Measurements from ENCODE around the gene TSC2.
"Not testable (repeated sequence)": the region's sequence is repeated elsewhere in the genome, so short reads cannot be mapped to it uniquely, and the experiment has no call there.

TSC2 gene

GRCh38 chr16:2105769-2106168, 58.0 kb downstream of the TSC2 start:
- DNase-seq (ENCODE audit: low spot score), result not testable (repeated sequence)

DNA sequence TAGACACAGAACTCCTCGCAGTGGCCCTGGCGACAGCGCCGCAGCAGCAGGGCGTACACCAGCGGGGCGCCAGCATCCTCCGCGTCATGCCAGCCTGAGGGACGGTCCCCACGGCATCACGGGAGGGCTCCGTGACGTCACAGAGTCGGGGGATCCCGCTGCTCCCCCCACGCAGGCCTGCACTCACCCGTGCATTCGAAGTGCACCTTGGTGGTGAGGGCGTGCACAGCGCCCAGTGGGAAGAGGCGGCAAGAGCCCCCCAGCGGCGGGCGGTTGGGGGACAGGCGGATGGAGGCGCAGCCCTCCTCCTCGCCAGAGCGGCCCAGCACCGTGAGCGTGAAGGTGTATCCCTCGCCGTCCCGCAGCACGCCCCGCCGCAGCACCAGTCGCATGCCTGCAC, 58.4 kb downstream of the TSC2 start:
- DNase-seq (ENCODE audit: low spot score), result not testable (repeated sequence)

- DNase-seq (ENCODE audit: low spot score), result not testable (repeated sequence)
These were observed 59.5 kb downstream of the TSC2 start for GRCh38 chr16:2107121-2107790.

- DNase-seq (ENCODE audit: low spot score), result not testable (repeated sequence)
These were observed 60.0 kb downstream of the TSC2 start for GRCh38 chr16:2107791-2108125.

DNA sequence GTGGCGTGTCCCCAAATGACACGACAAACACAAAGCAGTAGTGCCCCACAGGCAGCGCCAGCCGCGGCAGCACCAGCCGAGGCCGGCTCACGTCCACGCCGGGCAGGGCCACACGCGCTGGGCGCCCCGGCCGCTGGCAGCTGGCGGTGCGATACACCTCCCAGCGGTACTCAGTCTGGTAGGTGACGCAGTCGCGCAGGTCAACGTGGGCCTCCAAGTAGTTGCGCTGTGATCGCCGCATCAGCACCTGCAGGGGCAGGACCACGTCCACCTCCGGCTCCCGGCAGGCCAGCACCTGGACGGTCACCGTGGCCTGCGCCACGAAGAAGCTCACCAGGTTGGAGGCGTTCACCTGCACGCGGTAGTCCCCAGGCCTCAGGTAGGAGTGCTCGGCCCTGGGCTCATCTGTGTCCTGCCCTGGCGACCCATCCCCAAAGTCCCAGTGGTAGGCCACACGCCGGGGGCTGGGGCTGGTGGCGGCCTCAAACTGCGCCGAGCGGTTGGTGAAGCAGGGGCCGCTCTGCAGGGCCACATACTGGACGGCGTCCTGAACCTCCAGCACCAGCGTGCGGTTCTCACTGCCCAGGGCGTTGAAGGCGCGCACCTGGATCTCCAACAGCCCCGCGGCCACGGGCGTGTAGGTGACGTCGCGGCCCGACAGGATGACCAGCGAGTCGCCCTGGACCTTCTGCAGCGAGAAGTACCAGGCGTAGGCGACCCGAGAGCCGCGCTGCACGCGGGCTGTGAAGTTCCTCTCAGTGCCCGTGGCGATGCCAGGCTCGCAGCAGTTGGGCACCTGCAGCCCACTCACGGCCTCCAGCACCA, 60.9 kb downstream of the TSC2 start:
- DNase-seq (ENCODE audit: low spot score), result not testable (repeated sequence)

DNA sequence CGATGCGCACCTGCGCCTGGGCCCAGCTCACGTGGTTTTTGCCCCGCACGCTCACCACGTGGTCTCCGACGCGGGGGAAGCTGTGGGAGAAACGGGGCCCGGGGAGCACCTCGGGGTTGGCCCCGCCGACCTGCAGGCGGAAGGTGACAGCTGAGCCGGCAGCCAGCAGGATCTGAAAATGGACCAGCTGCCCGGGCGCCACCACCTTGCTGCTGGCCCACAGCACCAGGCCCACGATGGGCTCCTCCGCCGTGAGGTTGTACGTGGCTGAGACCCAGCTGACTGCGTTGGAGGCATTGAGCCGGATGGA, 61.4 kb downstream of the TSC2 start:
- not testable (repeated sequence) for DNase-seq (ENCODE audit: low spot score)

DNA sequence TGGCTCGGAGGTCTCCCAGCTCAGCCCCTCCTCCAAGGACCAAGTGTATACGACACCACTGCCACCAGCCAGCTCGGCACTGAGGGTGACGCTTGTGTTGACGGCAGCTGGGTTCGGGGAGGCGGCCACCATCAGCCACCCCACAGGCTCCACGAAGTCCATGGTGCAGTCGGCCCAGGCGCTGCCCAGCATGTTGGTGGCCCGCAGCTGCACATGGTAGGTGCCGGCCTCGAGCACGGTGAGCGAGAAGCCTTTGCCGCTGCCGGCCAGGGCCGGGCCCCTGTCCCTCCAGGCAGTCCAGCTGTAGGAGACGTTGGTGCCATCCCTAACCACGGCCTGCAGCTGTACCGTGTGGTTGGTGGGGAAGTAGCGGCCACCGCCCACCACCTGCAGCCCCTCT, 62.1 kb downstream of the TSC2 start:
- DNase-seq (ENCODE audit: low spot score), result not testable (repeated sequence)

DNA sequence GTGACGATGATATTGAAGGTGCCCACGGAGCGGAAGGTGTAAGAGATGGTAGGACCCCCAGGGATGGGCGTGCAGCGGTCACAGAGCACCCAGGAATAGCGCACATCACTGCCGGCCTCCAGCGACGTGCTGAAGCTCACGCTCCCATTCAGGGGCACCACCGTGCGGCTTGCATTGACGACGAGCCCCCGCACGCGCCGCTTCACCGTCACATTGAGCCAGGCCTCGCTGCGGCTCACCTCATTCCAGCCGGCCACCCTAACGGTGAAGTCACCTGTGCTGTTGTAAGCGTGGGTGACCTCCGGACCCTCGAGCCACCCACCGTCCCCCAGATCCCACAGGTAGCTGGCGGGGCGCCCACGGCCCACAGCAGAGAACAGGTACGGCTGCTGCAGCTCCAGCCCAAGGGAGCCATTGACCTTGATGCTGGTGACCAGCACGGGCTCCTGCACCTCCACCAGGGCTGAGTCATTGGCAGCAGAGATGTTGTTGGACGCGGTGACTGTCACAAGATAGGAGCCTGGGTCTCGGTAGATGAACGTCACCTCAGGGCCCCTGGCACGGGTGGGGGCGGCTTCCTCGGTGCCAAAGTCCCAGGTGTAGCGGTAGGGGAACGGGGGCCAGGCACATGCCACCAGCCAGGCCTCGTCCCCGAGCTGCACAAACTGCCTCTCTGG, 62.7 kb downstream of the TSC2 start:
- DNase-seq (ENCODE audit: low spot score), result not testable (repeated sequence)

DNA sequence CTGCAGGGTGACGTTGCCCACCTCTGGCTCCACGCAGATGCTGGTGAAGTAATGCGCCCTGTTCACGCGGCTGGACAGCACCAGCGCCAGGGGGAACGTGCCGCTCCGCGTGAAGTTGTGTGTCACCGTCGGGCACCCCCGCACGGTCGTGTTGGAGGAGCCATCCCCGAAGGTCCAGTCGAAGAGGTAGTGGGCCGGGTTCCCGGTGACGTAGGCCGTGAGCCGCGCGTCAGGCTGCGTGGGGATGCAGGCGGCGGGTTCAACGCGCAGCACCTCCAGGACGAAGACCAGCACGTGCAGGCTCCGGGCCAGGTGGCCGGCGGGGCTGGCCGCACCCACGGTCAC, 63.2 kb downstream of the TSC2 start:
- not testable (repeated sequence) for DNase-seq (ENCODE audit: low spot score)

- not testable (repeated sequence) for DNase-seq (ENCODE audit: low spot score)
These were observed 63.9 kb downstream of the TSC2 start for GRCh38 chr16:2111412-2112335.

- DNase-seq (ENCODE audit: low spot score), result not testable (repeated sequence)
These were observed 64.8 kb downstream of the TSC2 start for GRCh38 chr16:2112539-2113106.

DNA sequence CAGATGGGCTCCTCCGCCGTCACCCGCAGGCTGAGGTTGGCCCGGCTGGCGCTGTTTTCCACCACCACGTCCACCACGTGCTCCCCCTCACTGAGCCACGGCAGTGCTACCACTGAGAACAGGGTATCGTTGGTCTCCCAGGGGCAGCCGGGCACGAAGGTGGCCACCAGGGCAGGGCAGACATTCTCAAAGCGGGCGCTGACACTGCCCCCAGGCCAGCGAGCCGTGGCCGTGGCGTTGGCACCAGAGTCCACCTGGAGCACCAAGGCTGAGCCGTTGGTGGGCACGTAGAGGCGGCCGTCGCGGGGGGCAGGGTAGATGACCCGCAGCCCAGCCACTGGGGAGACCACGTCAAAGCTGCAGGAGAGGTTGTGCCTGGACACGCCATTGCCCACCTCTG, 66.4 kb downstream of the TSC2 start:
- DNase-seq (ENCODE audit: low spot score), result not testable (repeated sequence)

- DNase-seq (ENCODE audit: low spot score), result not testable (repeated sequence)
These were observed 67.3 kb downstream of the TSC2 start for GRCh38 chr16:2114885-2115590.

DNA sequence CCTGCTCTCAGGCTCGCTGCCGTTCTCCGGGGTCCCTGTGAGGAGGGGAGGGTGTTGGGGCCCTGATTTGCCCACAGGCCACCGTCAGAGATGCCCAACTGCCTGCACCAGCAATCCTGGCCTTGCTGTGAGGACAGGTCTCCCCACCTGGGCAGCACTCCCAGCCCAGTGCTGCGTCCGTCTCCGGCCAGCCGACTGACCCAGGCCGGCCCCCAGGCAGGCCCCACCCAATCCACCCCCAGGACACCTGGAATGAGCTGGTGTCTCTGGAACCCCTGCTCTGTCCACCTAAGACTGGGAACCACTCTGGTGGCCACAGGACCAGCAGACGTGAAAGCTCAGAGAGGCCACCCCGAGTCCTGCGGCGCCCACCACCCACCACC, 67.8 kb downstream of the TSC2 start:
- DNase-seq (ENCODE audit: low spot score), result no peak

DNA sequence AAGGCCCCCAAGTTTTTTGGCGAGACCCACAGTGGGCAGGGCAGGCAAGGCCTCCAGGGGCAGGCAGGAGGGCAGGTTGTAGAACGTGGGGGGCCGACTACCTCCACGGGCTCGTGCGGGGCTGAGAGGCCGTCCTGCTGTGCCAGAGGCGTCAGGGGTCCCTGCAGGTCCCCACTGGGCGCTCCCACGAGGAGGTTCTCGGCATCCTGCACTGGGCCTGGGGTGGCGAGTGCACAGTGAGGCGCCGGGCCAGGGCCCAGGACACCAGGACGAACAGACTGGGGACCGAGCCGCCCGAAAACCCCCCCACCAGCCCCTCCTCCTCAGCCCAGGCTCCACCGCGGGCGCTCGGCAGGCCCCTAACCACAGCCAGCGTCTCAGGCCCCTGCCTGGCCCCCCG, 68.6 kb downstream of the TSC2 start:
- not testable (repeated sequence) for DNase-seq (ENCODE audit: low spot score)

GRCh38 chr16:2117341-2117740, 69.6 kb downstream of the TSC2 start:
- not testable (repeated sequence) for DNase-seq (ENCODE audit: low spot score)

GRCh38 chr16:2117960-2118722, 70.4 kb downstream of the TSC2 start:
- not testable (repeated sequence) for DNase-seq (ENCODE audit: low spot score)

DNA sequence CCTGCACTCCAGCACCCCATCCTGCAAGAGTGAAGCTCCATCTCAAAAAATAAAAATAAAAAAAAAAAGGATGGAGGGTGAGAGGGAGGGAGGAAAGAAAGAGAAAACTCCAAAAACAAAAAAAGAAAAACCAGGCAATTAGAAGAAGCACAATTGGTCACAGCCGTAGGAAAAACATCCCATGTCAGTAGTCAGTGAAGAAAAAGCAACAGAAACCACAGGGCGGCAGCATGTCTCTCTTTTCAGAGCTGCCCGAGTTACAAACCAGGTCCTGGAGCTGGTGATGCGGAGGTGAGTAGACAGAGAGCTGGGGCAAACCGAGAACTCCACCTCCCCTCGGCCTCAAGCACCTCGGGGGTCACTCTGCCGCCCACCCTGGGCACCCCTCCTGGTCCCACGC, 73.5 kb downstream of the TSC2 start:
- DNase-seq (ENCODE audit: low spot score), result peak; percentile 20

DNA sequence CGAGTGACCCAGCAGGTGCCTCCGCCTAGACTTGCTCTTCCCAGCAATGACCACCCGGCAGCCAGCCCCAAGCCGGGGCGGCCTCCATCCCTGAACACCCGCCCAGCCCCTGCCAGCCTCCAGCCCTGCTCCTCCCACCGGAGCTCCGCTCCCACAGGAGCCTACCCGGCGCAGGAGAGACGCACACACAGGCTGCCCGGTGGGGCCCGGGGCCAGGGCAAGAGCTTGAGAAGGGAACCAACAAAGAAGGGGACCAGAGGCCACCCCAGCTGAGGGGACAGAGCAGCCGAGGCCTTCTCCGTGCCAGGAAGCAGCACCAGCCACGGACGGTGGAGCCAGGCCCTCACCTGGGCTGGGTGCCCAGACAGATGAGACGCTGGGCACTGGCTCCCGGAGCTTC, 74.1 kb downstream of the TSC2 start:
- no peak for DNase-seq (ENCODE audit: low spot score)

DNA sequence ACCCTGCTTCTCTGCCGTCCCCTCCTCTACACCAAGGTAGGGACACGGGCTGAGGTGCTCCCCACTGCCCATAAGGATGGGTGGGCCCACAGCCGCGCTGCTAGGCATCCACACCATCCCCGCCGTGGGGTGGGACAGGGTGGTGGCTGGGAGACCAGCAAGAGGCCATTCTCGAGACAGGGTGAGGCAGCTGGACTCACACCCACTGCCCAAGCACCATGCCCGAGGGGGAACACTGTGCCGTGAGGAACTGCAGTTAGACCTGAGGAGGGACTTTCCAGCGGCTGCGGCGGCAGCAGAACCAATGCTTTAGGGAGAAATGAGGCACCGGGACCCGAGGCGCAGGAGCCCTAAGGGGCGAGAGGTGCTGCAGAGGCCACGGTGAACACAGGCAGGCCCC, 74.6 kb downstream of the TSC2 start:
- DNase-seq (ENCODE audit: low spot score), result no peak
